Activated naive CD4-positive, alpha-beta T cell treated with anti-CD3 and anti-CD28 coated beads, Interleukin-2, amount 50 U/mL, for 16 hours (primary cell): Measurements from ENCODE around the gene ZNF662.
"Not testable (repeated sequence)": the region's sequence is repeated elsewhere in the genome, so short reads cannot be mapped to it uniquely, and the experiment has no call there.

Experiments
- DNase-seq: peaks from one replicate; pipeline ENCODE4 v3.0.0-alpha.2; 2020

Gene ZNF662

DNA sequence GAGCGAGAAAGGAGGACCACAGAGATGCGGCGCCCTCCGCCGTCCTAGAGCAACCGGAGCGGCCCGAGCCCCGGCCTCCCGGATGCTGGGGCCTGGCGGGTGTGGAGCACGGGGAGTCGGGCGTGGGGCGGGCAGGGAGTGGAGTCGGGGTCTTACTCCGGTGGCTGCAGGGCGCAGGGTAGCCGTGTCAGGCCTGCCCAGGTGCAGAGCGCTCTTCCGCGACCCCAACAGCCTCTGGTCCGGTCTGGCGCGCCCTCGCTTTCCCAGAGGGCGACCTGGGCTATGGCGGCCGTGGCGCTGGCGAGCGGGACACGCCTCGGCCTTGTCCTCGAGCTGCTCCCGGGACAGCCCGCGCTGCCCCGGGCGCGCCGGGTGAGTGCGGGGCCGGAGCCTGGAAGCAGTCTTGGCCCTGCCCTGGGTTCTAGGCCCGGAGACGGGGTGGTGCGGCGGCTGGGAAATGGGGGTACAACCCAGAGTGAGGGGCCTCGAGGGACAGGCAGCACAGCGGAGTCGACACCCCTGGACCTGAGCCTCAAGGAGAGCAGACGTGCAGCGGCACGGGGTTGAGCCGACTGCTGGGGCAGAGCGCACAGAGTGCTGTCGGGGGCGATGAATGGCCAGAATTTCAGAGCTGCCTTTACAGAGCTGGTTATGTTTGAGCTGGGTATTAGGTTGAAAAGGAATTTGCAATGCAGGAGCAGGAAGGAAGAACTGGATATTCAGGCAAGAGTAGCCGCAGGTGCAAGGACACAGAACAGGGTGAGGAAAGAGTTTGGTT is at the start of gene ZNF662:
ZNF662 (plus strand) TSS at position 73 of the 778 bp plus-strand sequence. CDS start 1,973 bp downstream, outside the sequence.
- peak; percentile 23 for DNase-seq

- DNase-seq, result no peak
Observed at GRCh38 chr3:42856544-42856943, 49.4 kb upstream of the ZNF662 start.

- DNase-seq, result no peak
Observed at GRCh38 chr3:42864321-42864950, 41.5 kb upstream of the ZNF662 start.

DNA sequence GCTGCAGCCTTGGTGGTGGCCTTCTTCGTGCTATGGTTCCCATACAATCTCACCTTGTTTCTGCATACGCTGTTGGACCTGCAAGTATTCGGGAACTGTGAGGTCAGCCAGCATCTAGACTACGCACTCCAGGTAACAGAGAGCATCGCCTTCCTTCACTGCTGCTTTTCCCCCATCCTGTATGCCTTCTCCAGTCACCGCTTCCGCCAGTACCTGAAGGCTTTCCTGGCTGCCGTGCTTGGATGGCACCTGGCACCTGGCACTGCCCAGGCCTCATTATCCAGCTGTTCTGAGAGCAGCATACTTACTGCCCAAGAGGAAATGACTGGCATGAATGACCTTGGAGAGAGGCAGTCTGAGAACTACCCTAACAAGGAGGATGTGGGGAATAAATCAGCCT is 40.7 kb upstream of the ZNF662 start:
- DNase-seq, result no peak

GRCh38 chr3:42867138-42867537 is 38.8 kb upstream of the ZNF662 start:
- no peak for DNase-seq

- no peak for DNase-seq
Observed at GRCh38 chr3:42868841-42869240, 37.1 kb upstream of the ZNF662 start.

- no peak for DNase-seq
Observed at GRCh38 chr3:42871592-42872196, 34.2 kb upstream of the ZNF662 start.

DNA sequence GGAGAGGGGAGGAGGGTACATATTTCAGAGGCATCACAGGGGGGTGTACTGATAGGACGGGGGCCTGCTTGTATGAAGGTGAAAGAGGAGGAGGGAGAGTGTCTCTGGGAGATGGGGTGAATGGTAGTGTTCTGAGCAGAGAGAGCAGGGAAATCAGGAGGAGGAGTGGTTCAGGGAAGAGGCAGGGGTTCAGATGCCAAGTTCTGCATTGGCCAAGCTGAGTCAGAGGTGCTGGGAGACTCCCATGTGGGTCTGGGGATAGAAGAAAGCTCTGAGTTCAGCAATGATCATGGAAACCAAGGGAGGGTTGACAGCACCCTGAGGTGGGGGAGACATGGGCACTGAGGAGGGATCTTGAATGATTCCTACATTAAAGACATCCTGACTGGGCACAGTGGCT is 33.2 kb upstream of the ZNF662 start:
- DNase-seq, result no peak

DNA sequence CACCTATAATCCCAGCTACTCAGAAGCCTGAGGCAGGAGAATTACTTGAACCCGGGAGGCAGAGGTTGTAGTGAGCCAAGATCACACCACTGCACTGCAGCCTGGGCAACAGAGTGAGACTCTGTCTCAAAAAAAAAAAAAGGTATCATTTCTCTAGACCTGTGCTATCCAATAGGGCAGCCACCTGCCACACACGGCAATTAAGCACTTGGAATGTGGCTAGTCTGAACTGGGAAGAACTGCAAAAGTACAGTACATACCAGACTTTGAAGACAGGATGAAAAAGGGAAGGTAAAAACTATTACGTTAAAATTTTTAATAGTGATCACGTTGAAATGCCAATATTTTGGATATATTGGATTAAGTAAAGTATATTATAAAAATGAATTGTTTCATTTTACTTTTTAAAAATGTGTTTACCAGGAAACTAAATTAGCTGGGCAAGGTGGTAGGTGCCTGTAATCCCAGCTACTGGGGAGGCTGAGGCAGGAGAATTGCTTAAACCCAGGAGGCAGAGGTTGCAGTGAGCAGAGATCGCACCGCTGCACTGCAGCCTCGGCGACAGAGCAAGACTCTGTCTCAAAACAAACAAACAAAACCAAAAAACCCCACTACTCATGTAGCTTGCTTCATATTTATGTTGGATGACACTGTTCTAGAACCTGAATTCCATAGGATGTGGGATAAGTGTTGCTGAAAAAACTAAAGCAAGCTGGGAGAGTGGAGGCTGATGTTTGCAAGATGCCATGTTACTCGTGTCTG is 32.5 kb upstream of the ZNF662 start:
- DNase-seq, result no peak

- no peak for DNase-seq
Observed at GRCh38 chr3:42874749-42875148, 31.2 kb upstream of the ZNF662 start.

DNA sequence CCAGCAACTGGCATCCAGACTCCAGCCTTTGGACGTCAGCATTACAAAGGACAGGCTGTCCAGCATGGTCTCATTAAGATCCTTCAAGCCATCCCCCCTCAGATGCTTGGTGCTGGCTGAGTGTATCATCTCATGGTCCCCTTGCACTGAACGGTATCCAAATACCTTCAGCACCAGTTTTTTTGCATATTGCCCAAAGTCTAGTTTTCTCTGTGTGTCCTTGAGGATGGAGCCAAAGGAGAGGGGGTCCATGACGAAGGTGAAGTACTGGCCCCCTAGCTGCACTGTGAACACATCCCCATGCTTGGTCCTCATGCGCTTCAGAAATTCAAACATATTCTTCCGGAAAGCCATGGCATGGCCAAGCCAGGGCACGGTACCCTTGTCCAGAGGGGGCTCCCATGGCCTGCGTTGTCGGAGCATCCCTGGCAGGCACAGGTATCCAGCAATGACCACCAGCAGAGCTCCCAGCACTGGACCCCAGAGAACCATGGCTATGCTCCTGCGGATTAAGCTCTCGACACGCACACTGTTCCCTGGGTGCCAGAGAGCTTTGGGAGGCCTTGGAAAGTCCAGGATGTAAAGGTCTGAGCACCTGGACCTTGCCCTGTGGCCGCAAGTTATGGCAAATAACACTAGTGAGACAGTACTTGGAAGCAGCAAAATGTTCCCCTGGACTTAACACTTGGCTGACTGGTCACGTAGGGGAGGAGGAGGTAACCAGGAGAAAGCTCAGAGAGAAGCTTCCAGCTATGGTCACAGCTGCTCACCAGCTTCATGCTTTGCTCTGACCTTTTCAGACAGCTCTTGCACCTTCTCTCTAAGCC is 30.4 kb upstream of the ZNF662 start, which contains the start of gene CYP8B1:
CYP8B1 (minus strand) TSS at position 555 of the 827 bp plus-strand sequence; CDS start at position 492, 63 bp downstream.
- DNase-seq, result no peak

GRCh38 chr3:42876401-42876800 is 29.5 kb upstream of the ZNF662 start:
- no peak for DNase-seq

DNA sequence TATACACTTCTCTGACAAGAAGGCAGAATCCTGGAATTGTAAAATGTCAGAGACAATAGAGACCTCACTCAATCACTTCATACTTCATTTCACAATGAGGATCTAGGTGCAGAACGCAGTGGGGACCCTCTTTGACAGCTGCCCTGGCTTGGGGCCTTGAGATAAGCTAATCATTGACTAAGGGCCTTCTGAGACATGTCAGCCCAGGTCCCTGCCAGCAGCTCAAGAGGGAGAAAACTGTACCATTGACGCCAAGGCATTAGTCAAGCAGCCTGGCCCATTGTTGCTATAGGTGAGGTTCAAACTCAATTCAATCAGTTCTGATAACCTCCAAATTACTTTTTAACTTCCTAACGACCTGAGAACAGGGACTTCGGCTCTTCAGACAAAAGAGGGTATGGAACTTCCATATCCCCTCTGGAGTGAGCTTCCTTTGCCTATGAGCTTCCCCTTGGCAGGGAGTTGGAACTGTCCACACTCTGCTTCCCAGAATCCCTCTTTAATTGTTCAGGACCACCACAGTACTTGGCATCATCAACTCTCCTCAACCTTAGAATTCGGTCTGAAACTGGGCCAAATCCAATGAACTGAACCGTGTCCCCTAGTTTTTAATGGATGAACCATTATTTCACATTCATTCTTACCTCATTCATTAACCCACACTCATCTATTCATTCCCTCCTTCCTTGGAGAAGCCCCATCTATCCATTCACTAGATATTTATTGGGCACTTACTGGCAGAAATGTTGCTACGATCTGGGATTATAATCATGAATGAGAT is 28.8 kb upstream of the ZNF662 start:
- no peak for DNase-seq

DNA sequence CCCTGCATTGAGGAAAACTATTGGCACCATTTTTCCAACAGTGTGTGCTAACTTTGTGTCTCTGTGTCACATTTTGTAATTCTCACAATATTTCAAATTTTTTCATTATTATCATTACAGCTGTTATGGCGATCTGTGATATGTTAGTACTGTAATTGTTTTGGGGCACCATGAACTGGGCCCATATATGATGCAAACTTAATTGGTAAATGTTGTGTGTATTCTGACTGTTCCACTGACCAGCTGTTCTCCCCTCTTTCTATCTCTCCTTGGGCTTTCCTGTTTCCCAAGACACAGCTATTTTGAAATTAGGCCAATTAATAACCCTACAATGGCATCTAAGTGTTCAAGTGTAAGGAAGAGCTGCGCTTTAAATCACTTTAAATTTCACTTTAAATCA is 28.1 kb upstream of the ZNF662 start:
- no peak for DNase-seq

DNA sequence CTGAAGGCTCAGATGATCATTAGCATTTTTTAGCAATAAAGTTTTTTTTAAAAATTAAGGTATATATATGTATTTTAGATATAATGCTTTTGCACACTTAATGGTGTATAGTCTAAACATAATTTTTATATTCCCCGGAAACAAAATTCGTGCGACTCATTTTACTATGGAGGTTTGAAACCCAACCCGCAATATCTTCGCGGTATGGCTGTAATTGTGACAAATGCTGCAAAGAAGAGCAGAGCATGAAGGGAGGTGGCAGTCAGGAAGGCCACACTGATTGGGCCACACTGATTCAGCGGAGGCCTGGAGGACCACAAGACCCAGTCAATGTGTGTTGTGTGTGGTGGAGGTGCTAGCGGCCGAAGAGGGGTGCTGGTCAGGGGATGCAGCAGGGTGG is 25.8 kb upstream of the ZNF662 start:
- no peak for DNase-seq

DNA sequence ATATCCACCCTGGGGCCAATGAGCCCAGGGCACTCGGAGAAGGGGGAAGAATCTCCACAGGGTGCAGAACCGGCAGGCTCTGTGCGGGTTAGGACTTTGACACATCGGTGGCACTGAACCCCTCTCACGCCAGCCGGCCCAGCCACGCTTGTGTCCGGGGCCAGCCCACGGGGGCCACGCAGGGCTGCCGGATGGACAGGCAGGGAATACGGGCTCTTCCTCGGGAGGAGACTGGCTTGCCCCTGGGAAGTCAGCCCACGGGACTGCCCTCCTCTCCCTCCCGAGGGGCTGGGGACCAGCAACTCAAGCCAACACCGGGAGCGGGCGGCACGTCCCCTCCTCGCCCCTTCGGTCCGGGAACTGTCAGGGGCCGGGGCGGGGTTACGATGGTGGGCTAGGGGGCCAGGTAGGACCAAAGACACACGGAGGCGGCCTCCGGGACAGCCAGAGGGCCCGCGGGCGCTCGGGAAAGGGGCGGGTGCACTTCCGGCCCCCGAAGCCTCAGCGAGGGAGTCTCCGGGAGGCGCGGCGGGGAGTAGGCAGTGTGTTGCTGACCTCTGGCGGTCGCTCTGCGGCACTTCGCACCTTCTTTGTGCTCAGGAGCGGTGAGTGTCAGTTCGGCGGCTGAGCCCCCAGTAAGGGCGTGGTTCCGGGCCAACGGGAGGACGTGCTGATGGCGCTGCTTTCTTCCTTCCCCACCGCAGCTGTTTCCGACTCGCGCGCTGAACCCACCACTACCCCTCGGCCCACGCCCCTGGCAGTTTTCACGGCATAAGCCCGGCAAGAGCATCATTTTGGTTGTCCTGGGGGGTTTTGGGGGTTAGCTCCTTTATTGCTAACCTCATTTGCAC is 25.1 kb upstream of the ZNF662 start:
- peak; percentile 87 for DNase-seq

DNA sequence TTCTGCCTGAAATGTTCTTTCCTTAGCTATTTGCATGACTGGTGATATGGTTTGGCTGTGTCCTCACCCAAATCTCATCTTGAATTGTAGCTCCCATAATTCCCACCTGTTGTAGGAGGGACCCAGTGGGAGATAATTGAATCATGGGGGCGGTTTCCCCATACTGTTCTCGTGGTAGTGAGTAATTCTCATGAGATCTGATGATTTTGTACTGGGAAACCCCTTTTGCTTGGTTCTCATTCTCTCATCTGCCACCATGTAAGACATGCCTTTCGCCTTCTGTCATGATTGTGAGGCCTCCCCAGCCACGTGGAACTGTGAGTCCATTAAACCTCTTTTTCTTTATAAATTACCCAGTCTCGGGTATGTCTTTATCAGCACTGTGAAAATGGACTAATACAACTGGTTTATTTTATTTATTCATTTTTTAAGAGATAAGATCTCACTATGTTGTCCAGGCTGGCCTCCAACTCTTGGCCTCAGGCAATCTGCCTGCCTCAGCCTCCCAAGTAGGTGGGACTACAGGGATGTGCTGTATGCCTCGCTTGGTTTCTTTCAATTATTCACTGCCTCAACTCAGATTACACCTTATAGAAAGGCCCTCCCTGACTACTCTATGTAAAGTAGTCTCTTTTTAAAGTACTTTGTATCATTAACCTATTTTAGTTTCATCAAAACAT is 22.6 kb upstream of the ZNF662 start:
- not testable (repeated sequence) for DNase-seq

DNA sequence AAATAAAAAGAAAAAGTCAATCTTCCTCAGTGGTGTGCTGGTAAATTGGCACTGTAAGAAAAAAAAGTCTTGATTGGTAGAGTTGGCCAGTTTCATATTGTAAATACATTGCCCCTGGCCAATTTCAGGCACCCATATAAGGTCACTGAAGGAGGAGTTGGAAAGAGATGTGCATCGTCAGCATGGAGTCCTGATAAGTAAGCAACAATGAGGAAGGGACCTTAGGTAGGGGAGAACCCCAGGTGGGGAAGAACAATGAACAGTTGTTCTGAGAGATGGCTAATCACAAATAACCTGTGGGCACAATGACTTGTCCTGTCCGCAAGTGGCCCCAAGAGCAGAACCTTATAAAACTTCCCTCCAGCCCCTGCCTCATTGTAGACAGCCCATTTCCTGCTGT is 21.6 kb upstream of the ZNF662 start:
- DNase-seq, result no peak

DNA sequence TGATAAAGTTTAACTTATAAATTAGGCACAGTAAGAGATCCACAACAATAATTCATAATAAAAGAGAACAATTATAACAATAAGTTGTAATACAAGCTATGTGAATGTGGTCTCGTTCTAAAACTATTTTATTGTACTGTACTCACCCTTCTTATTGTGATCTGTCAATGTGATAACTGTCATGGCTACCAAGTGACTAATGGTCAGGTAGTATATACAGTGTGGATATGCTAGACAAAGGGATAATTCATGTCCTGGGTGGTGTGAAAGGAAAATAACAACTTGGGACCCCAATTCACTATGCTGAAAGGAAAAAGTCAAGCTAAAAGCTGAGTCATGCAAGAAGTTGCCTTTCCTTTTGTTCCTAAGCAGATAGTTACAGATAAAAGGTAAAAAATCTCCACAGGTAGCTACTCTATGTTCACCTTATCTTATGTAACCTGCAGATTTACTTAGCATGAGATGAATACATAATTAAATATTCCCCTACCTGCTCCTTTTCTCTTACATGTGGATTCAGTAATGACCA is 19.6 kb upstream of the ZNF662 start:
- DNase-seq, result no peak

- DNase-seq, result no peak
Observed at GRCh38 chr3:42887084-42887483, 18.9 kb upstream of the ZNF662 start.
